B cell (primary cell): ENCODE measurements around the gene OTOP2. TPM values are rescaled to one million over a fixed set of nuclear protein-coding genes. Genes with fewer than 3 reads are reported as not detected.

Source experiments
- ATAC-seq: fragments of 200-7000 bp; cut with Tn5 transposase; one replicate; pipeline ENCODE4 v1.10.0; 2021; ENCODE audit warnings: low read depth, mild to moderate bottlenecking, moderate number of reproducible peaks, moderate library complexity
- CTCF ChIA-PET: fragments of 350-600 bp; sonication (Branson Sonifier 250); formaldehyde crosslinking; loops from one replicate; lab custom pipeline; 2021; ENCODE audit warnings: antibody characterized with exemption, inconsistent platforms; lab: Charles Lee
- POLR2A ChIA-PET: fragments of 350-600 bp; sonication (Branson Sonifier 250); formaldehyde crosslinking; loops from one replicate; lab custom pipeline; 2021; ENCODE audit warnings: antibody characterized with exemption; lab: Charles Lee
- DNase-seq: peaks from one replicate; pipeline ENCODE4 v3.0.0; 2013
- H2AFZ ChIP-seq: 2 replicates; pipeline ENCODE4 v1.6.1; 2012; ENCODE audit warnings: mild to moderate bottlenecking, low read depth, low read length; ENCODE audit not compliant: insufficient read depth, poor library complexity, severe bottlenecking
- H3K27ac ChIP-seq, 2 donors: 1 replicate in 1 of 2; 2 replicates in 1 of 2; pipeline ENCODE4 v1.5.1; 2012 to 2013; ENCODE audit warnings: low read length in 2 of 2, mild to moderate bottlenecking in 2 of 2, moderate library complexity in 1 of 2
- H3K27me3 ChIP-seq, 4 experiments: fragments of 200-600 bp in 1 of 4; sonication (generic) in 1 of 4; replicated peaks in 1 of 4; 1 replicate in 2 of 4; 2 replicates in 2 of 4; pipeline versions ENCODE4 v1.6.1 to v1.7.0; 2013 to 2016; ENCODE audit warnings: low read length in 3 of 4, mild to moderate bottlenecking in 2 of 4, mixed read lengths in 1 of 4, moderate library complexity in 1 of 4; ENCODE audit not compliant: insufficient read depth in 4 of 4, control insufficient read depth in 3 of 4; ENCODE audit errors: control extremely low read depth in 1 of 4
- H3K36me3 ChIP-seq, 2 experiments: replicated peaks in 1 of 2; 1 replicate in 1 of 2; 2 replicates in 1 of 2; pipeline versions ENCODE4 v1.6.1 to v1.7.1; 2013; ENCODE audit warnings: low read length in 1 of 2; ENCODE audit not compliant: insufficient read depth in 2 of 2, control insufficient read depth in 1 of 2; ENCODE audit errors: control extremely low read depth in 1 of 2, extremely low read depth in 1 of 2
- H3K4me1 ChIP-seq, 2 donors: fragments of 200-600 bp in 1 of 2; sonication (generic) in 1 of 2; 1 replicate in 1 of 2; 2 replicates in 1 of 2; pipeline versions ENCODE4 v1.5.1 to v1.6.1; 2013 to 2017; ENCODE audit warnings: low read length in 2 of 2; ENCODE audit not compliant: control insufficient read depth in 2 of 2, insufficient read depth in 2 of 2
- H3K4me2 ChIP-seq: replicated peaks from 2 replicates; pipeline ENCODE3; 2012; ENCODE audit warnings: mild to moderate bottlenecking, low read depth, low read length; ENCODE audit not compliant: poor library complexity, severe bottlenecking
- H3K4me3 ChIP-seq, 5 experiments: fragments of 200-600 bp in 1 of 5; sonication (generic) in 1 of 5; 1 replicate in 3 of 5; 2 replicates in 2 of 5; pipeline versions ENCODE4 v1.5.1 to v1.7.0; 2011 to 2016; ENCODE audit warnings: low read length in 4 of 5, mild to moderate bottlenecking in 4 of 5, low read depth in 2 of 5, control low read depth in 1 of 5, moderate library complexity in 1 of 5; ENCODE audit not compliant: insufficient read depth in 1 of 5; ENCODE audit errors: control extremely low read depth in 1 of 5, extremely low read depth in 1 of 5
- H3K79me2 ChIP-seq: fragments of 200-600 bp; sonication (generic); one replicate; pipeline ENCODE4 v1.6.0; 2016; ENCODE audit warnings: low read length; ENCODE audit not compliant: control insufficient read depth, insufficient read depth
- H3K9ac ChIP-seq: fragments of 200-600 bp; sonication (generic); 2 replicates; pipeline ENCODE4 v1.6.1; 2017; ENCODE audit warnings: mild to moderate bottlenecking, low read length, moderate library complexity
- H3K9me3 ChIP-seq, 3 donors: one replicate each; pipeline versions ENCODE4 v1.6.1 to v1.7.1; 2013; ENCODE audit warnings: low read length in 2 of 3; ENCODE audit not compliant: control insufficient read depth in 2 of 3, insufficient read depth in 1 of 3; ENCODE audit errors: control extremely low read depth in 1 of 3
- H4K20me1 ChIP-seq: 2 replicates; pipeline ENCODE4 v1.6.0; 2012; ENCODE audit warnings: mild to moderate bottlenecking, low read length; ENCODE audit not compliant: insufficient read depth, control insufficient read depth, poor library complexity, severe bottlenecking
- H3K27ac Mint-ChIP-seq: one replicate; pipeline ENCODE4 v1.8.0; 2021; ENCODE audit warnings: mixed read lengths
- H3K27me3 Mint-ChIP-seq: one replicate; pipeline ENCODE4 v1.8.0; 2021; ENCODE audit warnings: mixed read lengths
- H3K4me1 Mint-ChIP-seq: one replicate; pipeline ENCODE4 v1.8.0; 2021; ENCODE audit warnings: mixed read lengths
- H3K4me3 Mint-ChIP-seq: one replicate; pipeline ENCODE4 v1.8.0; 2021; ENCODE audit warnings: mixed read lengths
- H3K9me3 Mint-ChIP-seq: one replicate; pipeline ENCODE4 v1.8.0; 2022; ENCODE audit warnings: mixed read lengths; ENCODE audit not compliant: insufficient read depth
- EZH2 ChIP-seq: IDR thresholded peaks from 2 replicates; pipeline ENCODE4 v1.6.1; 2012; ENCODE audit warnings: borderline replicate concordance, low read depth, mild to moderate bottlenecking, moderate library complexity, low read length; ENCODE audit not compliant: insufficient read depth, poor library complexity, severe bottlenecking
- WGBS: methylation state at CpG from one replicate; pipeline ENCODE4 v1.1.5; 2013; ENCODE audit warnings: missing lambda C conversion rate; ENCODE audit not compliant: insufficient coverage; 5-methylcytosine and 5-hydroxymethylcytosine counted together
- intact Hi-C: fragments of 100-400 bp; cut with micrococcal nuclease; formaldehyde crosslinking; loops from one replicate; pipeline ENCODE4 v1.10.0; 2022
- polyA plus RNA-seq: library from polyadenylated mRNA; depleted of rRNA; stranded (reverse); fragments of >200 nt; gene quantifications from 2 replicates; pipeline ENCODE4 v1.2.3, GENCODE V29; 2012
- total RNA-seq, 2 donors: library from RNA; stranded (reverse); fragments of 120-200 nt in 1 of 2; gene quantifications; 1 replicate in 1 of 2; 2 replicates in 1 of 2; pipeline versions ENCODE4 v1.2.3 to v1.2.4, GENCODE V29; 2013 to 2022
- TF ChIP-seq, protein P1 (sequence below): fragments of 200-600 bp; IDR thresholded peaks from one replicate; pipeline ENCODE4 v1.8.0; 2022; ENCODE audit warnings: antibody characterized with exemption, mild to moderate bottlenecking

OTOP2 gene
- total and polyA plus RNA-seq, 2 donors (not counting 1 experiment from before 2014, with no cell fraction given), result not detected

DNA sequence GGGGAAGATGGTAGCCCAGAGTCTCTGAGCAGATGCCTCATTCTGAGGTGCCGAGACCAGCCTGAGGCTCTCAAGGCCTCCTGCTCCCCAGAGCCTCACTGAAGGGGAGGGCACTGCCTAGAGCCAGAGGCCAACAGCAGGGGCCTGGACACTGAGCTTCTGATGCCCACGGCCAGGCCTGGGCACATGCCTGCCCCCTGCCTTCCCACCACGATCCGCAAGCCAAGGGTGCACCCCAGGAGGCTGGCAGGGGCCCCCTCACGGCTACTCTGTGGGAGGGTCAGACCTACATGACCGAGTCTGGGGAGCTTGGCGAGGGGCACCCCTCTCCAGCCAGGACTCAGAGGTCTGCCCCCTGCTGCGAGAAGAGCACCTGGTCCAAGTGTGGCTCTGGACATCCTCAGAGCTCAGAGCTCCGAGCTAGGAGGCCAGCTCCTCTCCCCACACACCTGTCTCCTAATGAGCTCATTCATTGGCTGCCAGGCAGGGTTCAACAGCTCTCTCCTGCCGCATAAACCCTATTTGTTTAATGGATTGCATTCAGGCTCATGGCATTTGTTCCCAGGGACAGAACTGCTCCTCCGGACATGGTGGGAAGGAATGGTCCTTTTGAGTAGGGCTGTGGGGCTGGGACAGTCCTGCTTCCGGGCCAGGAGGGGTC lies 25.5 kb downstream of the OTOP2 start:
- 72% methylated on average over 11 of the region's 12 CpGs for WGBS
- POLR2A ChIA-PET, result no interaction called here
- Histone ChIP-seq H3K27ac (no peak overlapping the region), H3K4me1 (no peaks in the 10 kb centered on the region), H3K9ac (no peak overlapping the region), H3K27me3 (peaks cover 0 to 15% (median 0%) of the 10 kb centered on the region in 4 experiments), H3K9me3 (peaks cover 0 to 4% (median 0%) of the 10 kb centered on the region in 3 donors), H3K36me3 (no peaks in the 10 kb centered on the region), H4K20me1 (no peaks in the 10 kb centered on the region), H3K4me2 (no peak overlapping the region), H3K4me3 (no peak overlapping the region), H2AFZ (no peak overlapping the region), H3K79me2 (no peaks in the 10 kb centered on the region)
- DNase-seq, result no peak
- no peak overlapping the region for H3K4me3 Mint-ChIP-seq
- no peak for TF ChIP-seq EZH2
- TF ChIP-seq, protein P1, sequence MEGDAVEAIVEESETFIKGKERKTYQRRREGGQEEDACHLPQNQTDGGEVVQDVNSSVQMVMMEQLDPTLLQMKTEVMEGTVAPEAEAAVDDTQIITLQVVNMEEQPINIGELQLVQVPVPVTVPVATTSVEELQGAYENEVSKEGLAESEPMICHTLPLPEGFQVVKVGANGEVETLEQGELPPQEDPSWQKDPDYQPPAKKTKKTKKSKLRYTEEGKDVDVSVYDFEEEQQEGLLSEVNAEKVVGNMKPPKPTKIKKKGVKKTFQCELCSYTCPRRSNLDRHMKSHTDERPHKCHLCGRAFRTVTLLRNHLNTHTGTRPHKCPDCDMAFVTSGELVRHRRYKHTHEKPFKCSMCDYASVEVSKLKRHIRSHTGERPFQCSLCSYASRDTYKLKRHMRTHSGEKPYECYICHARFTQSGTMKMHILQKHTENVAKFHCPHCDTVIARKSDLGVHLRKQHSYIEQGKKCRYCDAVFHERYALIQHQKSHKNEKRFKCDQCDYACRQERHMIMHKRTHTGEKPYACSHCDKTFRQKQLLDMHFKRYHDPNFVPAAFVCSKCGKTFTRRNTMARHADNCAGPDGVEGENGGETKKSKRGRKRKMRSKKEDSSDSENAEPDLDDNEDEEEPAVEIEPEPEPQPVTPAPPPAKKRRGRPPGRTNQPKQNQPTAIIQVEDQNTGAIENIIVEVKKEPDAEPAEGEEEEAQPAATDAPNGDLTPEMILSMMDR, result no peak
- H3K27me3 Mint-ChIP-seq, result peaks cover 10% of the 10 kb centered on the region
- intact Hi-C loops, result no loop called here
- CTCF ChIA-PET, result interaction anchor here (3.9 kb wide), 1 partner anchor 12 kb away, joined by 13 read pairs; no protein-coding TSS in a partner anchor
- H3K4me1 Mint-ChIP-seq, result no peaks in the 10 kb centered on the region
- H3K9me3 Mint-ChIP-seq, result no peaks in the 10 kb centered on the region
- ATAC-seq, result no peak
- H3K27ac Mint-ChIP-seq, result no peak overlapping the region

DNA sequence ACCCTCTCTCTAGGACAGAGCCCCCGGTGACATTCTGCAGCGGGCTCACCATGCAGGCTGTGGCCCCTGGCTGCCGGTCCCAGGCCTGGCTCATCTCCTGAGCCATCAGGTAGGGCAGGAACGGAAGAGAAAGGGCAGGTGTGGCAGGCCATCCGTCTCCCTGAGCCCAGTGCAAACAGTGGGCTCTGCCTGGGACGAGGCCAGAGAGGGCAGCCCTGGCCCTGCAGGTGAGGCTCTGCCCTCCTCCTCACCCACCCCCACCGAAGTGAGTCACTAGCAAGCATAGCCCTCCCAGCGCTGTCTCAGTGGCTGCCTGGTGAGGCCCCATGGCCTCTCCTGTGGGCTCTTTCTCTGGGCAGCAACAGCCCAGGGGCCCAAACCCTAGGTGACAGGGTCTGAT lies 26.1 kb downstream of the OTOP2 start:
- Histone ChIP-seq H3K4me3 (no peak overlapping the region), H2AFZ (no peak overlapping the region), H3K9ac (no peak overlapping the region), H3K79me2 (no peaks in the 10 kb centered on the region), H4K20me1 (no peaks in the 10 kb centered on the region), H3K4me2 (no peak overlapping the region), H3K36me3 (no peaks in the 10 kb centered on the region), H3K4me1 (no peaks in the 10 kb centered on the region), H3K27me3 (peaks cover 0 to 15% (median 0%) of the 10 kb centered on the region in 4 experiments), H3K9me3 (peaks cover 0 to 4% (median 0%) of the 10 kb centered on the region in 3 donors), H3K27ac (no peak overlapping the region)
- Mint-ChIP-seq H3K9me3 (no peaks in the 10 kb centered on the region), H3K4me3 (no peak overlapping the region), H3K4me1 (no peaks in the 10 kb centered on the region), H3K27ac (no peak overlapping the region), H3K27me3 (peaks cover 8% of the 10 kb centered on the region)
- TF ChIP-seq, protein P1, result no peak
- no peak for TF ChIP-seq EZH2
- no peak for ATAC-seq
- 76% methylated on average over 8 of the region's 8 CpGs for WGBS
- intact Hi-C loops, result no loop called here
- DNase-seq, result no peak
- CTCF ChIA-PET, result interaction anchor here (3.9 kb wide), 1 partner anchor 11 kb away, joined by 13 read pairs; no protein-coding TSS in a partner anchor
- POLR2A ChIA-PET, result no interaction called here
